GM12878 (cell line): Measurements from ENCODE around the gene SERPINA4. TPM values are rescaled to one million over a fixed set of nuclear protein-coding genes. Genes with fewer than 3 reads are reported as not detected.

Experiments used
- FOXM1 ChIP-seq: IDR thresholded peaks from 2 replicates; pipeline ENCODE4 v1.6.1; 2012; ENCODE audit warnings: low read depth, mild to moderate bottlenecking, inconsistent platforms, low read length, moderate library complexity
- GABPA ChIP-seq: IDR thresholded peaks from 2 replicates; pipeline ENCODE4 v1.6.1; 2014; ENCODE audit warnings: antibody characterized with exemption, low read depth, mild to moderate bottlenecking, inconsistent platforms
- HDAC6 ChIP-seq: fragments of 200-600 bp; sonication (generic); IDR thresholded peaks from one replicate; pipeline ENCODE4 v1.8.0; 2017; ENCODE audit warnings: antibody characterized with exemption; ENCODE audit not compliant: unreplicated experiment
- IRF4 ChIP-seq: IDR thresholded peaks from 2 replicates; pipeline ENCODE4 v1.6.1; 2011; ENCODE audit warnings: low read depth, low read length
- SMC3 ChIP-seq: IDR thresholded peaks from 2 replicates; pipeline ENCODE4 v1.6.1; 2011; ENCODE audit warnings: low read length, improper control_type of control experiment, borderline replicate concordance
- SREBF2 ChIP-seq: IDR thresholded peaks from 2 replicates; pipeline ENCODE4 v1.6.1; 2012; ENCODE audit warnings: mild to moderate bottlenecking, low read length
- SRF ChIP-seq, 2 experiments: IDR thresholded peaks; 2 replicates each; pipeline ENCODE4 v1.6.1; 2011; ENCODE audit warnings: low read depth in 2 of 2, low read length in 2 of 2, mild to moderate bottlenecking in 1 of 2, moderate library complexity in 1 of 2
- TAF1 ChIP-seq: IDR thresholded peaks from 2 replicates; pipeline ENCODE4 v1.6.1; 2011; ENCODE audit warnings: mild to moderate bottlenecking, low read depth, low read length, borderline replicate concordance
- TBL1XR1 ChIP-seq: IDR thresholded peaks from 2 replicates; pipeline ENCODE4 v1.6.1; 2012; ENCODE audit warnings: low read depth, low read length, improper control_type of control experiment
- YY1 ChIP-seq: IDR thresholded peaks from 2 replicates; pipeline ENCODE4 v1.6.1; 2011; ENCODE audit warnings: low read depth, mild to moderate bottlenecking, low read length
- ZNF207 ChIP-seq: fragments of 450-650 bp; IDR thresholded peaks from 2 replicates; pipeline ENCODE4 v1.6.1; 2014; ENCODE audit warnings: antibody characterized with exemption, mild to moderate bottlenecking, borderline replicate concordance
- ZNF24 ChIP-seq: fragments of 450-650 bp; IDR thresholded peaks from 2 replicates; pipeline ENCODE4 v1.6.1; 2017; ENCODE audit warnings: antibody characterized with exemption, mild to moderate bottlenecking
- polyA plus RNA-seq, 11 experiments: library from polyadenylated mRNA; depleted of rRNA in 4 of 11; unstranded in 6 of 11; stranded (reverse) in 5 of 11; fragments of >200 nt; fragmentation: Nextera tagmentation in 4 of 11; fragmentation: Illumina TruSeq in 1 of 11; extraction: Ambion mirVana in 4 of 11; extraction: Trizol in 1 of 11; gene quantifications; 1 replicate in 1 of 11; 2 replicates in 10 of 11; pipeline versions ENCODE4 v1.2.1 to v1.2.3, GENCODE V29; 2011 to 2016; ENCODE audit warnings: inconsistent platforms in 2 of 11, missing spikeins in 2 of 11, low read depth in 1 of 11
- total RNA-seq, 4 experiments: library from RNA; depleted of rRNA in 3 of 4; stranded (reverse); fragments of >200 nt in 3 of 4; fragmentation: Illumina TruSeq in 1 of 4; extraction: Trizol in 1 of 4; gene quantifications; 2 replicates each; pipeline versions ENCODE4 v1.2.1 to v1.2.3, GENCODE V29; 2013 to 2021
- TF ChIP-seq, protein P1 (sequence below): IDR thresholded peaks from 2 replicates; pipeline ENCODE4 v1.6.1; 2012; ENCODE audit warnings: low read length, inconsistent platforms
- TF ChIP-seq, protein P2 (sequence below): IDR thresholded peaks from 2 replicates; pipeline ENCODE4 v1.6.1; 2011; ENCODE audit warnings: low read depth, low read length, improper control_type of control experiment, borderline replicate concordance

The SERPINA4 gene
- total and polyA plus RNA-seq, 10 of the 15 experiments (the other 5 are each of a cell fraction or from before 2014, with no cell fraction given) = 0.13 TPM; not detected in 9

- no peak for TF ChIP-seq SRF (IDR thresholded peaks at IDR 0.05; ENCODE audit: low read depth in 2 of 2, low read length in 2 of 2)
- no peak for TF ChIP-seq FOXM1
- peak; percentile 35; the same call in 1 of the 2 replicates for TF ChIP-seq YY1
- TF ChIP-seq ZNF207 = no peak
- no peak for TF ChIP-seq ZNF24
- TF ChIP-seq IRF4 = no peak
- TF ChIP-seq SREBF2 = no peak
- TF ChIP-seq SMC3 = peak; percentile 84
- no peak for TF ChIP-seq GABPA
- no peak for TF ChIP-seq HDAC6
- TF ChIP-seq, protein P1, sequence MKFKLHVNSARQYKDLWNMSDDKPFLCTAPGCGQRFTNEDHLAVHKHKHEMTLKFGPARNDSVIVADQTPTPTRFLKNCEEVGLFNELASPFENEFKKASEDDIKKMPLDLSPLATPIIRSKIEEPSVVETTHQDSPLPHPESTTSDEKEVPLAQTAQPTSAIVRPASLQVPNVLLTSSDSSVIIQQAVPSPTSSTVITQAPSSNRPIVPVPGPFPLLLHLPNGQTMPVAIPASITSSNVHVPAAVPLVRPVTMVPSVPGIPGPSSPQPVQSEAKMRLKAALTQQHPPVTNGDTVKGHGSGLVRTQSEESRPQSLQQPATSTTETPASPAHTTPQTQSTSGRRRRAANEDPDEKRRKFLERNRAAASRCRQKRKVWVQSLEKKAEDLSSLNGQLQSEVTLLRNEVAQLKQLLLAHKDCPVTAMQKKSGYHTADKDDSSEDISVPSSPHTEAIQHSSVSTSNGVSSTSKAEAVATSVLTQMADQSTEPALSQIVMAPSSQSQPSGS = no peak
- no peak for TF ChIP-seq TAF1
- TF ChIP-seq TBL1XR1 = no peak
- TF ChIP-seq, protein P2, sequence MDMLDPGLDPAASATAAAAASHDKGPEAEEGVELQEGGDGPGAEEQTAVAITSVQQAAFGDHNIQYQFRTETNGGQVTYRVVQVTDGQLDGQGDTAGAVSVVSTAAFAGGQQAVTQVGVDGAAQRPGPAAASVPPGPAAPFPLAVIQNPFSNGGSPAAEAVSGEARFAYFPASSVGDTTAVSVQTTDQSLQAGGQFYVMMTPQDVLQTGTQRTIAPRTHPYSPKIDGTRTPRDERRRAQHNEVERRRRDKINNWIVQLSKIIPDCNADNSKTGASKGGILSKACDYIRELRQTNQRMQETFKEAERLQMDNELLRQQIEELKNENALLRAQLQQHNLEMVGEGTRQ = no peak
- TF ChIP-seq, all 136 proteins: peak for 4
Measured at GRCh38 chr14:94548999-94549985, 11.9 kb upstream of the SERPINA4 start (continued).
